Measurements from ENCODE around the gene PLXNA4. TPM values are rescaled to one million over a fixed set of nuclear protein-coding genes. Genes with fewer than 3 reads are reported as not detected.

The PLXNA4 gene
- total and polyA plus RNA-seq, 2 donors from 2014 or later, result 0.17 to 3.5 TPM

DNA sequence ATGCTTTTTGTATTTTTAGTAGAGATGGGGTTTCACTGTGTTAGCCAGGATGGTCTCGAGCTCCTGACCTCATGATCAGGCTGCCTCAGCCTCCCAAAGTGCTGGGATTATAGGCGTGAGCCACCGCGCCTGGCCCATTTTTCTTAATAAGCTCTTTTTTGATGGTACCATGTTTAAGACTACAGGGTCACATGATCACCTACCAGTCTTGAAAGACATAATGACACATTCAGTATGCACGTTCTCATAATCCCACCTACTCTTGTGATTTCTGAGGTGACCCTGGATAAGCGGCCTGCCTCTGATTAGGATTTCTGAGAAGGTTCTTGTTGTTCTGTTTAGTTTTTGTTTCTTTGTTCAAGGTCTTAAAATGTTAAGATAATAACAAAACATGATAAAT lies 43.7 kb upstream of the PLXNA4 start:
- TF ChIP-seq, protein P1, sequence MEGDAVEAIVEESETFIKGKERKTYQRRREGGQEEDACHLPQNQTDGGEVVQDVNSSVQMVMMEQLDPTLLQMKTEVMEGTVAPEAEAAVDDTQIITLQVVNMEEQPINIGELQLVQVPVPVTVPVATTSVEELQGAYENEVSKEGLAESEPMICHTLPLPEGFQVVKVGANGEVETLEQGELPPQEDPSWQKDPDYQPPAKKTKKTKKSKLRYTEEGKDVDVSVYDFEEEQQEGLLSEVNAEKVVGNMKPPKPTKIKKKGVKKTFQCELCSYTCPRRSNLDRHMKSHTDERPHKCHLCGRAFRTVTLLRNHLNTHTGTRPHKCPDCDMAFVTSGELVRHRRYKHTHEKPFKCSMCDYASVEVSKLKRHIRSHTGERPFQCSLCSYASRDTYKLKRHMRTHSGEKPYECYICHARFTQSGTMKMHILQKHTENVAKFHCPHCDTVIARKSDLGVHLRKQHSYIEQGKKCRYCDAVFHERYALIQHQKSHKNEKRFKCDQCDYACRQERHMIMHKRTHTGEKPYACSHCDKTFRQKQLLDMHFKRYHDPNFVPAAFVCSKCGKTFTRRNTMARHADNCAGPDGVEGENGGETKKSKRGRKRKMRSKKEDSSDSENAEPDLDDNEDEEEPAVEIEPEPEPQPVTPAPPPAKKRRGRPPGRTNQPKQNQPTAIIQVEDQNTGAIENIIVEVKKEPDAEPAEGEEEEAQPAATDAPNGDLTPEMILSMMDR (IDR thresholded peaks at IDR 0.05; ENCODE audit: borderline replicate concordance, extremely low read depth, insufficient read depth), result no peak
- H3K9me3 ChIP-seq (ENCODE audit: control insufficient read depth in 2 of 3, insufficient read depth in 1 of 3, low read length in 3 of 3), result no peaks in the 10 kb centered on the region
- no peaks in the 10 kb centered on the region for H3K27me3 ChIP-seq (ENCODE audit: control insufficient read depth, insufficient read depth, low read length)
- FAIRE-seq (no peak), DNase-seq (no peak)
- no peak overlapping the region for H3K27ac ChIP-seq (ENCODE audit: low read depth in 2 of 2, low read length in 2 of 2)
- H3K36me3 ChIP-seq (ENCODE audit: control insufficient read depth in 2 of 3, insufficient read depth in 3 of 3, low read length in 3 of 3), result no peaks in the 10 kb centered on the region
- intact Hi-C loops (cut with DNase I), result no loop called here
- no peak overlapping the region for H3K4me3 ChIP-seq (ENCODE audit: low read length in 3 of 3)
- no peak overlapping the region for H3K9ac ChIP-seq (ENCODE audit: low read length in 3 of 3)
- H3K4me1 ChIP-seq (ENCODE audit: control insufficient read depth in 2 of 3, insufficient read depth in 2 of 3, low read depth in 1 of 3, low read length in 3 of 3), result no peaks in the 10 kb centered on the region

DNA sequence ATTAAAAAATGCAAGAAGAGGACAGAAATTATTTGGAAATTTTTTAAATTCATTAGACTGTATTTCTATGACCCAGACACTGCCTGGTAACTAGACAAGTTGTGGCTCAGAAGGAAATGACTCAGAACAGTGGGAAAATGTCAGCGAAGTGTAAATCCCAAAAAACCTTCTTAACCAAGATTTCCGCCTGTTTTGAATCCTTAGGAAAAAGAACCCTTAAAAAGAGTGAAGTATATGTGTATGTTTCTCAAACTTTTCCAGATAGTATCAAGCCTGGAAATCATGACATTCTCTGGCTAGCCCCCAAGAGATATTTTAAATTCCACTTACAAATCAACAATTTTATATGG lies 42.7 kb upstream of the PLXNA4 start:
- no peak for FAIRE-seq

DNA sequence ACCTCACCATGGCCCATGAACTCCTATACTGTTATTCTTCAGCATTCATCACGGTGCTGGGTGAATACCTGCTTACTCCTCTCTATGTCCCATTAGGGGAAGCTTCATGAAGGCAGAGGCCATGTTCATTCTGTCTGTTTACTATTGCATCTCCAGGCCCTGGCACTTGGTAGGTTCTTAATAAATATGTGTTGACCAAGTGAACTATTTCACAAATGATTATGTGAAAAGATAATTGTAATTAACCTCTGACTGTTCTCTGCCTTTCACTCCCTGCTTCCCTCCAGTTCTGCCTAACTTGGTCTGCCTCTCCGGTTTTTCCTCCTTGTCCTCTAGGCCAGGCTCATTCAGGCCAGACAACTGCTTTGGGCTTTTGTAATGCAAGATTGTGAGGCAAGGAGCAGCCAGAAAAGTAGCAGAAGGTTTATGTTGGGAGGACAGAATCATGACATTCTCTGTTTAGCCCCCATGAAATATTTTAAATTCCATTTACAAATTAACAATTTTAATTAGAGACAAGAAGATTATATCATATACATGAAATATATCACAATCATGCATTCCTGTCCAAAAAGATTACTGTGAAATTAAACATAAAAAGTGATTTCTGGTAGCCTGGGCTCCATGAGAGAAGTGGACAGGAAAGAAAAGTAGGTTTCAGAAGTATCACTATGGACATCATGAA lies 42.1 kb upstream of the PLXNA4 start:
- Histone ChIP-seq H3K9me3 (ENCODE audit: control insufficient read depth in 2 of 3, insufficient read depth in 1 of 3, low read length in 3 of 3) (no peaks in the 10 kb centered on the region), H3K27me3 (ENCODE audit: control insufficient read depth, insufficient read depth, low read length) (no peaks in the 10 kb centered on the region), H3K9ac (ENCODE audit: low read length in 3 of 3) (no peak overlapping the region), H3K36me3 (ENCODE audit: control insufficient read depth in 2 of 3, insufficient read depth in 3 of 3, low read length in 3 of 3) (no peaks in the 10 kb centered on the region), H3K4me3 (ENCODE audit: low read length in 3 of 3) (no peak overlapping the region), H3K4me1 (ENCODE audit: control insufficient read depth in 2 of 3, insufficient read depth in 2 of 3, low read depth in 1 of 3, low read length in 3 of 3) (no peaks in the 10 kb centered on the region), H3K27ac (ENCODE audit: low read depth in 2 of 2, low read length in 2 of 2) (no peak overlapping the region)
- FAIRE-seq (no peak), DNase-seq (peak in 1 of 5 donors; percentile 14)
- intact Hi-C loops (cut with DNase I), result no loop called here
- TF ChIP-seq, protein P1 (IDR thresholded peaks at IDR 0.05; ENCODE audit: borderline replicate concordance, extremely low read depth, insufficient read depth), result no peak

More for the DNA sequence above, 42.7 kb upstream of the PLXNA4 start:
- TF ChIP-seq, protein P1 (IDR thresholded peaks at IDR 0.05; ENCODE audit: borderline replicate concordance, extremely low read depth, insufficient read depth), result no peak
- intact Hi-C loops (cut with DNase I), result no loop called here
- Histone ChIP-seq H3K4me1 (ENCODE audit: control insufficient read depth in 2 of 3, insufficient read depth in 2 of 3, low read depth in 1 of 3, low read length in 3 of 3) (no peaks in the 10 kb centered on the region), H3K9ac (ENCODE audit: low read length in 3 of 3) (no peak overlapping the region), H3K4me3 (ENCODE audit: low read length in 3 of 3) (no peak overlapping the region), H3K9me3 (ENCODE audit: control insufficient read depth in 2 of 3, insufficient read depth in 1 of 3, low read length in 3 of 3) (no peaks in the 10 kb centered on the region), H3K36me3 (ENCODE audit: control insufficient read depth in 2 of 3, insufficient read depth in 3 of 3, low read length in 3 of 3) (no peaks in the 10 kb centered on the region), H3K27ac (ENCODE audit: low read depth in 2 of 2, low read length in 2 of 2) (no peak overlapping the region), H3K27me3 (ENCODE audit: control insufficient read depth, insufficient read depth, low read length) (no peaks in the 10 kb centered on the region)
- DNase-seq, result peak in 1 of 5 donors; percentile 8
